Neuronal stem cell (in vitro differentiated cells): Measurements from ENCODE around the gene THRAP3.
A peak's percentile ranks its signal among the peaks of the same experiment; 100 is the strongest.

Experiments
- DNase-seq: peaks from one replicate; pipeline ENCODE4 v3.0.0-alpha.2; 2013; ENCODE audit warnings: low spot score
- H2AFZ ChIP-seq: one replicate; pipeline ENCODE4 v1.6.1; 2013; ENCODE audit warnings: mild to moderate bottlenecking, low read length, inconsistent platforms
- H2AK5ac ChIP-seq: 2 replicates; pipeline ENCODE4 v1.6.1; 2013; ENCODE audit warnings: low read depth, mild to moderate bottlenecking, inconsistent platforms, low read length, moderate library complexity, mixed read lengths
- H2BK120ac ChIP-seq: 2 replicates; pipeline ENCODE4 v1.6.1; 2013; ENCODE audit warnings: low read depth, mild to moderate bottlenecking, inconsistent platforms, low read length, moderate library complexity, mixed read lengths
- H2BK12ac ChIP-seq: one replicate; pipeline ENCODE4 v1.6.1; 2013; ENCODE audit warnings: low read length, inconsistent platforms
- H2BK15ac ChIP-seq: 2 replicates; pipeline ENCODE4 v1.6.1; 2013; ENCODE audit warnings: mild to moderate bottlenecking, low read length, inconsistent platforms, mixed read lengths
- H2BK5ac ChIP-seq: one replicate; pipeline ENCODE4 v1.6.1; 2013; ENCODE audit warnings: inconsistent platforms, mild to moderate bottlenecking, low read length, moderate library complexity
- H3K14ac ChIP-seq: one replicate; pipeline ENCODE4 v1.6.1; 2013; ENCODE audit warnings: low read length, inconsistent platforms
- H3K18ac ChIP-seq: 2 replicates; pipeline ENCODE4 v1.6.1; 2013; ENCODE audit warnings: low read length, inconsistent platforms
- H3K23ac ChIP-seq: 2 replicates; pipeline ENCODE4 v1.6.1; 2013; ENCODE audit warnings: low read depth, mild to moderate bottlenecking, mixed read lengths, low read length, inconsistent platforms; ENCODE audit not compliant: poor library complexity
- H3K27ac ChIP-seq: replicated peaks from 3 replicates; pipeline ENCODE4 v1.5.1; 2013; ENCODE audit warnings: low read length, inconsistent platforms
- H3K27me3 ChIP-seq, 3 experiments: 2 replicates each; pipeline ENCODE4 v1.6.1; 2013; ENCODE audit warnings: low read length in 3 of 3, mild to moderate bottlenecking in 2 of 3, inconsistent platforms in 1 of 3, low read depth in 1 of 3, mixed read lengths in 1 of 3, moderate library complexity in 1 of 3; ENCODE audit not compliant: control insufficient read depth in 3 of 3, insufficient read depth in 3 of 3
- H3K36me3 ChIP-seq, 2 donors: replicated peaks in 1 of 2; 2 replicates each; pipeline ENCODE4 v1.6.1; 2013; ENCODE audit warnings: low read length in 2 of 2; ENCODE audit not compliant: control insufficient read depth in 2 of 2, insufficient read depth in 2 of 2
- H3K4ac ChIP-seq: 2 replicates; pipeline ENCODE4 v1.6.1; 2013; ENCODE audit warnings: inconsistent platforms, mild to moderate bottlenecking, low read length, moderate library complexity
- H3K4me1 ChIP-seq, 2 donors: 1 replicate in 1 of 2; 2 replicates in 1 of 2; pipeline ENCODE4 v1.6.1; 2013; ENCODE audit warnings: low read length in 2 of 2, low read depth in 1 of 2; ENCODE audit not compliant: control insufficient read depth in 2 of 2, insufficient read depth in 1 of 2
- H3K4me2 ChIP-seq: one replicate; pipeline ENCODE4 v1.6.1; 2013; ENCODE audit warnings: mild to moderate bottlenecking, low read length, inconsistent platforms; ENCODE audit not compliant: insufficient read depth, poor library complexity, severe bottlenecking
- H3K4me3 ChIP-seq, 2 donors: 2 replicates each; pipeline ENCODE4 v1.5.1; 2013; ENCODE audit warnings: low read length in 2 of 2, mild to moderate bottlenecking in 2 of 2, inconsistent platforms in 1 of 2, moderate library complexity in 1 of 2
- H3K79me1 ChIP-seq: one replicate; pipeline ENCODE4 v1.6.1; 2013; ENCODE audit warnings: low read depth, mild to moderate bottlenecking, inconsistent platforms, low read length, moderate library complexity
- H3K9ac ChIP-seq: one replicate; pipeline ENCODE4 v1.6.1; 2013; ENCODE audit warnings: mild to moderate bottlenecking, low read depth, low read length, inconsistent platforms; ENCODE audit not compliant: poor library complexity
- H3K9me3 ChIP-seq, 2 donors: replicated peaks in 1 of 2; 2 replicates each; pipeline versions ENCODE3 to v1.6.1; 2013; ENCODE audit warnings: low read length in 2 of 2, mild to moderate bottlenecking in 2 of 2, inconsistent platforms in 1 of 2, low read depth in 1 of 2, mixed read lengths in 1 of 2, moderate library complexity in 1 of 2; ENCODE audit not compliant: control insufficient read depth in 2 of 2, insufficient read depth in 1 of 2
- H4K8ac ChIP-seq: one replicate; pipeline ENCODE4 v1.6.1; 2013; ENCODE audit warnings: low read depth, mild to moderate bottlenecking, inconsistent platforms, low read length, moderate library complexity
- H4K91ac ChIP-seq: one replicate; pipeline ENCODE4 v1.6.1; 2013; ENCODE audit warnings: low read length, low read depth, mild to moderate bottlenecking, inconsistent platforms; ENCODE audit not compliant: poor library complexity
- WGBS, 2 donors: extraction: QIAGEN DNeasy Blood & Tissue Kit; methylation state at CpG; one replicate each; pipeline ENCODE4 v1.1.7; 2013; ENCODE audit warnings: missing lambda C conversion rate in 2 of 2, mixed read lengths in 1 of 2; ENCODE audit not compliant: insufficient read length in 2 of 2, insufficient replicate concordance in 1 of 2; ENCODE audit errors: extremely low coverage in 2 of 2; 5-methylcytosine and 5-hydroxymethylcytosine counted together

Gene THRAP3

DNA sequence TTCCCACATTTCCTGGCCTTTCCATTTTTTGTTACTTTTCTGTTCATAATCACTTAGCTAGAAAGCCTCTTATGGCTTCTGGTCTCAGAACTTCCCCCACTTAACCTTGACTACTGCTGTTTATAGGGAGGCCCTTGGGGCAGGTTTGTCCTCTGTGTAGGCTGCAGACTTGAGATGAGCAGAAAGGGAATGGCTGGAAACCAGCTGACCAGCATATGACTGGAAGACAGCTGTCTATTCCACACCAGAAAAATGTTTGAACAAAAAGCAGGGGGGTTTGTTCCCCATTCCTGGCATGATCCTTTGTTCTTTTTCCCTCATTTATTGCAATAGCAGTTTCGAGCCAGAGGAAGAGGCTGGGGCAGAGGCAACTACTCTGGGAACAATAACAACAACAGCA lies 77.0 kb downstream of the THRAP3 start:
- Histone ChIP-seq H3K79me1 (no peaks in the 10 kb centered on the region), H2BK15ac (no peak overlapping the region), H3K9me3 (no peaks in the 10 kb centered on the region), H3K4me2 (no peak overlapping the region), H3K36me3 (peaks cover 43 to 97% of the 10 kb centered on the region in 2 donors), H3K18ac (no peak overlapping the region), H3K4me1 (peaks cover 5 to 7% of the 10 kb centered on the region in 2 donors), H4K91ac (no peak overlapping the region), H4K8ac (no peak overlapping the region), H3K14ac (no peak overlapping the region), H2BK12ac (no peak overlapping the region), H3K4me3 (no peak overlapping the region), H3K27ac (no peak overlapping the region), H2BK120ac (no peak overlapping the region), H3K9ac (no peak overlapping the region), H3K23ac (no peak overlapping the region), H2AK5ac (no peak overlapping the region), H3K4ac (no peak overlapping the region), H2BK5ac (no peak overlapping the region), H3K27me3 (no peaks in the 10 kb centered on the region), H2AFZ (no peak overlapping the region)
- DNase-seq: no peak
- WGBS, 2 donors: no CpG with 5 or more reads among the region's 1 CpG

- WGBS, 2 donors: no CpG with 5 or more reads among the region's 5 CpGs
- Histone ChIP-seq H2BK120ac (no peak overlapping the region), H2BK12ac (no peak overlapping the region), H3K4me3 (no peak overlapping the region), H3K23ac (no peak overlapping the region), H3K79me1 (no peaks in the 10 kb centered on the region), H2BK15ac (no peak overlapping the region), H3K4ac (no peak overlapping the region), H3K9ac (no peak overlapping the region), H3K36me3 (peaks cover 38 to 93% of the 10 kb centered on the region in 2 donors), H3K9me3 (no peaks in the 10 kb centered on the region), H3K14ac (no peak overlapping the region), H2AK5ac (no peak overlapping the region), H3K4me1 (peaks cover 5 to 15% of the 10 kb centered on the region in 2 donors), H2AFZ (no peak overlapping the region), H3K27ac (no peak overlapping the region), H3K18ac (no peak overlapping the region), H3K27me3 (no peaks in the 10 kb centered on the region), H3K4me2 (no peak overlapping the region), H4K91ac (no peak overlapping the region), H2BK5ac (no peak overlapping the region), H4K8ac (no peak overlapping the region)
- DNase-seq: no peak
These were observed 79.0 kb downstream of the THRAP3 start for GRCh38 chr1:36303244-36303643.

- no peak overlapping the region for H2BK120ac ChIP-seq
- DNase-seq: no peak
- no CpG with 5 or more reads among the region's 23 CpGs for WGBS, 2 donors
- no peak overlapping the region for H2BK15ac ChIP-seq
- H3K36me3 ChIP-seq: peaks cover 35 to 93% of the 10 kb centered on the region in 2 donors
- H3K4ac ChIP-seq: no peak overlapping the region
- H3K79me1 ChIP-seq: no peaks in the 10 kb centered on the region
- no peak overlapping the region for H3K14ac ChIP-seq
- no peaks in the 10 kb centered on the region for H3K27me3 ChIP-seq
- H2AK5ac ChIP-seq: no peak overlapping the region
- no peak overlapping the region for H2BK5ac ChIP-seq
- no peak overlapping the region for H3K18ac ChIP-seq
- H4K8ac ChIP-seq: no peak overlapping the region
- no peak overlapping the region for H3K27ac ChIP-seq
- H3K4me2 ChIP-seq: no peak overlapping the region
- H3K23ac ChIP-seq: no peak overlapping the region
- peaks cover 5 to 15% of the 10 kb centered on the region in 2 donors for H3K4me1 ChIP-seq
- H3K9ac ChIP-seq: no peak overlapping the region
- H4K91ac ChIP-seq: no peak overlapping the region
- no peak overlapping the region for H2BK12ac ChIP-seq
- H3K4me3 ChIP-seq: no peak overlapping the region
- no peaks in the 10 kb centered on the region for H3K9me3 ChIP-seq
- H2AFZ ChIP-seq: no peak overlapping the region
These were observed 79.6 kb downstream of the THRAP3 start for GRCh38 chr1:36303650-36304360.

GRCh38 chr1:36304521-36304920 lies 80.3 kb downstream of the THRAP3 start:
- H3K36me3 ChIP-seq: peaks cover 33 to 94% of the 10 kb centered on the region in 2 donors

More at GRCh38 chr1:36304521-36304920, 80.3 kb downstream of the THRAP3 start:
- Histone ChIP-seq H3K4me2 (no peak overlapping the region), H4K91ac (no peak overlapping the region), H3K9me3 (no peaks in the 10 kb centered on the region), H3K79me1 (no peaks in the 10 kb centered on the region), H2BK120ac (no peak overlapping the region), H3K4ac (no peak overlapping the region), H3K23ac (no peak overlapping the region), H2BK12ac (no peak overlapping the region), H3K9ac (peak overlapping the region; percentile 3), H2BK5ac (no peak overlapping the region), H3K27me3 (no peaks in the 10 kb centered on the region), H2AK5ac (no peak overlapping the region), H2AFZ (no peak overlapping the region), H3K27ac (no peak overlapping the region), H3K4me1 (peaks cover 5 to 15% of the 10 kb centered on the region in 2 donors), H3K14ac (no peak overlapping the region), H3K18ac (no peak overlapping the region), H3K4me3 (no peak overlapping the region), H4K8ac (no peak overlapping the region), H2BK15ac (no peak overlapping the region)
- WGBS, 2 donors: no CpG with 5 or more reads among the region's 7 CpGs
- DNase-seq: no peak
